GM19099 (cell line): Measurements from ENCODE around the gene KDM7A.

Experiments
- POLR2A ChIP-seq: IDR thresholded peaks from 3 replicates; pipeline ENCODE4 v1.6.1; 2011; ENCODE audit warnings: low read depth; ENCODE audit not compliant: insufficient read length; ENCODE audit errors: extremely low read depth

KDM7A gene

DNA sequence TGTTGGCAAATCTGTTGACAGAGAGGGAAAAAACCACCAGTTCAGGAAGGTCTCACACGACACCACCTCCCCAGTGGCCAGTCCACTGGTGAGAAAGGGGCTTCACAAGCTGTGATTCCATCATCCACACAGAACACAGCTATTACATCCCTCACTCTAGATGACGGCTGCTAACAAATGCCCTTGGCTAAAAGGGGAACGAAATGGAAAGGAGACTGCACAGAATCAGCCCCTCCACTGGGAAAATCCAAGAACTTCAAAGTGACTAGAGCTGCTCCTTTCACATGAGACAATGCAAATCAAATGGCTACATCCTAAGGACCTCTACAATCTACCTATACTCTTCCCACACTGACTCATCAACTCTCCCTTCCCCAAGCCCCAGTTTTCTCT, 119.6 kb downstream of the KDM7A start:
- TF ChIP-seq POLR2A: no peak

GRCh38 chr7:140056431-140057142, 120.2 kb downstream of the KDM7A start:
- TF ChIP-seq POLR2A: no peak

- no peak for TF ChIP-seq POLR2A
These were observed 121.0 kb downstream of the KDM7A start for GRCh38 chr7:140055833-140056232.

DNA sequence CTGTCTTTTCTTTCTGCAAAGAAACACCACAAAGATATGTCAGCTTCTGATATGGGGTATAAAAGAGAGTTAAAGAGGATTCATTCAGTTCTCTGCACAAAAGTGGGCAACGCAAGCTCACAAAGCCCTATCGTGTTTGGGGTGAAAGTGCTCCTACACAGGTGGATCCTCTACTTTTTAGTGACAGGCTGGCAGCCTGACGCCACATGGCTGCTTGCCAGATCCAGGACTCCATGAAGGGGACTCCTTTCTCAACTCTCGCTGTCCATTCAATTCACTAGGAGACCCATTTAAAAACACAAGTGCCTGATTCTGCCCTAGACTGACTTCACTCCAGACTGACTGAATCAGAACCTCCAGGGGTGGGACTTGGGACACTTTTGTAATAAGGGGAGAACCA, 122.0 kb downstream of the KDM7A start:
- no peak for TF ChIP-seq POLR2A

DNA sequence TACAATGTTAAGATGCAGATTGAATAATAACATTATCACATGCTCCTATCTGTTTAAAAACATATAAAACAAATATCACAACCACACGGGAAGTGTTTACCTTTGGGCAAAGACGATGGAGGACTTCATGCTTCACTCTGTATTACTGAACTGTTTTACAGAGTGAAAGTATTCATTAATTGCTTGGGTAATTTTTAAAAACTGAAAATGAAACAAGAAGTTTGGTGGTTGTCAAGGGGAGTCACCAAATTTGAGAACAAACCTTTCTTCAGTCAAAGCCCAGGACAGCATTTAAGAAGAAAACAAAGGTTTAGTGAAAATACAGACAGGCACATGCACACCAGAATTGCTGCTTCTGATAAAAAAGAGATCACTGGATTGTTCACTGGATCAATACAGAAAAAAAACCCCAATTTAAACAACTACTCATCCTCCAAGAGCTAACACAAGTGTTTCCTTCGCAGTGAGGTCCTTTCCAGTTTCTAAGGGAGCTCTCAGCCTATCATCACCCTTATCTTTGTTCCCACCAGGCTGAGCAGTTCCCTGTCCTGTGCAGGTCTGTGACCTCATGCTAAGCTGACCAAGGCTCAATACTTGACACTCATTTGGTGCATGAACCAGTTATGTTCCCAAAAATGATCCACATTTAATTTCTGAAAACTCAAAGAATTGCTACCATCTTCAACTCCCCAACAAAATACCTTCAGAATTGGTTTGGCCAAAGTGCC, 122.8 kb downstream of the KDM7A start:
- TF ChIP-seq POLR2A: no peak

GRCh38 chr7:140051820-140052219, 125.0 kb downstream of the KDM7A start:
- TF ChIP-seq POLR2A: no peak

DNA sequence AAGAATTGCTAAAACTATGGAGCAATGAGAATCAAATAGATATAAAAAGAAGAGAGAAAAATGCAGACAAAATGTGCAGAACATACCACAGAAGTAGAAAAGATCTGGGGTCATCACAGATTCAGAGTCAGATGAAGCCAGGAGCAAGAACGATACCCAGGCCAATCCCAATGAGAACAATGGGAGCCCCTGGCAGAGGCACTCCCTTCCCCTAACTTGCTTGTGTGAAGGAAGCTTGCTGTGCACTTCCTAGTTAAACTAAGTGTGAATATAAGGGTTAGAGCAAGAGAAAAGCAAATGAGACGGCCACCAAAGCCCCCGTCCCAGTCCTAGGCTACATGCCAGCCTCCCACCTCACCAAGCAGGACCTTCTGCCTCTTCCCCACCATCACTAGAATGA, 126.7 kb downstream of the KDM7A start:
- no peak for TF ChIP-seq POLR2A

DNA sequence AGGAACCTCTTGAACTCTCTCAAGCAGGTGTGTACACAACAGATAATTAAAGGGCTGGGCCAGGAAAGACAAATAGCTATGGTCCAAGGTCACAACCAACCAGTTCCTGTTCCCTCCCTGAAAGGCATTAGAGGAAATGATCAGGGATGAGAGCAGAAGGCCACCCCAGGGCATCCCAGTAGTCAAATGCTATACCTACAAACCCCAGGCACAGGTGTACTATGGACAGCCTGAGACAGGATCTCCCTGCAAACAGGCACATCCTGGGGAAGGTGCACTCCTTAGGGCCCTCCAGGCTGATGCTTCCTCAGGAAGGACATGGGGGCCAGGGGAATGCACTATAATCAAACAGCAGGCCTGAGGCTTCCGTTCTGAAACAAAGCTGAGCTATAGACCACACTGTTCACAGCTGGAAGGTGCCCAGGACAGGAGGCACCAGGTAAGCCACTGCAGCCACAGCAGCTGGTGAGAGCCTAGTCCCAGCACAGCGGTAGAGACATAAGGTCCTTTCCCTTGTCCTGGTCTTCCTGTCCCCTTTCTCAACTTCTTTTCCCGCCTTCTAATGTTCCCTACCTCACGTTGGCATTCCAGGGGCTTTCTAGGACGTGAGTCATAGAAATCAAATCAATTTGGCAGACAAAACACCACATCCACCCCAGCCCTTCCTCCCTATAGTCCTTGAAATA, 127.3 kb downstream of the KDM7A start:
- TF ChIP-seq POLR2A: no peak

DNA sequence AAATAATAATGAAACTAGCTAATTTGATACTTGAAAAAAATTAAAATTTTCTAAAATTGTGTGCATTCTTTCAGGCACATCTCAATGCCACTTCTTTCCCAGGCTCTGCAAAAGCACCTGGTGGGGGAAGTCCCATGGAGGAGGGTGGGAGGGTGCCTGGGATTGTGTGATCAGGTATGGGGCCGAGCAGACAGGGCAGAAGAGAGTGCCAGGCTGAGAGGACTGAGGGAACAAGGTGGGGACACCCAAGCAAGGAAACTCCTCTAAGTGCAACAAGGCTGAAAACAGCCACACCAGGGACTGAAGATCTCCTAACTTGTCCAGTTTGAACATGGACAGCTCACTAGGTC, 127.8 kb downstream of the KDM7A start:
- no peak for TF ChIP-seq POLR2A

- no peak for TF ChIP-seq POLR2A
These were observed 128.6 kb downstream of the KDM7A start for GRCh38 chr7:140048138-140048537.

GRCh38 chr7:140047197-140047596, 129.6 kb downstream of the KDM7A start:
- no peak for TF ChIP-seq POLR2A

GRCh38 chr7:140045697-140046096, 131.1 kb downstream of the KDM7A start:
- TF ChIP-seq POLR2A: no peak

DNA sequence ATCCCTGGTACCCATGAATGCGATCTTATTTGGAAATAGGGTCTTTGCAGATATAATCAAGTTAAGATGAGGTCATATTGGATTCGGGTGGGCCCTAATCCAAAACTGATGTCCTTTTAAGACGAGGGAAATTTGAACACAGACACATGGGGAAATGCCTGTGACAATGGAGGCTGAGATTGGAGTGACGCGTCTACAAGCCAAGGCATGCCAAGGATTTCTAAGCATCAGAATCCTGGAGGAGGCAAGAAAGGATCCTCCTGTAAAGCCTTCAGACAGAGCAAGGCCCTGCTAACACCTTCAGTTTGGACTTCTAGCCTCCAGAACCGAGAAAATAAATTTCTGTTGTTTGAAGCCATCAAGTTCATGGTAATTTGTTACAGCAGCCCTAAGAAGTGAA, 132.5 kb downstream of the KDM7A start:
- no peak for TF ChIP-seq POLR2A

GRCh38 chr7:140042386-140042670, 134.5 kb downstream of the KDM7A start:
- no peak for TF ChIP-seq POLR2A

DNA sequence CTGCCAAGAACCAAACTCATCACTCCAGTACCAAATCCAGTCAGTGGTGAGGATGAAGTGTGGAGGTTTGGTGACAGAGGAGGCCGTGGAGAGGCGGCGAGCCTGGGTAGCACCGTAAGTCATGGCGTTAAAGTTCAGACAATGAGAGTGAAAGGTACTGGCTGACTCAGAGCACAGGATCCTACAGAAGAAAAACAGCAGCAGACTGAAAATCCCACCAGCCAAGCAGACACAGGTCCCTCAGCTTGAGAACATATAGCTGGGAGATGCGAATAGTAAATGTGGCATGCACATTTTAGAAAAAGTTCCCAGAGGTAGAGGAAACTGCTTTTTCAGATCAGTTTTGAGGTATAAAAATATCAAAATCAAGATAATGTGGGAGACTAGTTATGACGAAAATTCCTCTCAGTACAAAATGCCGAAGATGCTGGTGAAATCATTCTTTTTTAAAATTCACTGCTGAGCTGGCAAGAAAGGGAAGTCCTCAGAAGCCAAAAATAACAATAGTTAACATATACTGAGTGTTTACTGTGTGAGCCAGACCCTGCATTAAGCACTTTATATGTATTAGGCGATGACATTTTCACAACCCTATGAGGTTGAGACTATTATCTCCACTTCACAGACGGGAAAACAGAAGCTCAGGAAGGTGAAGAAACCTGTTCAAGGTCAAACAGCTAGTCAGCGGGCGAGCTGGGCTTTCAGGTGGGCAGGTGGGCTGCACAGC, 135.0 kb downstream of the KDM7A start:
- TF ChIP-seq POLR2A: no peak

DNA sequence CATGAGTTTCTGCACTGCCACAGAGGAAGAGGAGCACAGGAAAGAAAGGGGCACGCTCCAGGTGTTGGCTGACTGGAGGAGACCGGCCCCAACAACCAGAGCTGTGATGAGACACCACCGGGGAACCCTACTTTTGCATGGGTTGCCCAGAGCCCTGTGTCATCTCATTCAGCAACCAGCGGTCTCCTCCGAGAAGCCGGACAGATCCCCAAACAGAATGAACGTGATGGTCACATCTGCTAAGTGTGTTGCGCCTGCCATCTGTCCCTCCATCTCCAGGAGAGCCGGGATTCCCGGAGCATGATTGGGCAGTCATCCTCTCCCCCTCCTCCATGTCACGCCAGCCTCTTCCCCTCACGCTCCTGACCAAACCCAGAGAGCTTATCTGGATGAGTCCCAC, 136.9 kb downstream of the KDM7A start:
- TF ChIP-seq POLR2A: no peak
